GM12878 (cell line): ENCODE results near the gene SRRM3. TPM values are rescaled to one million over a fixed set of nuclear protein-coding genes. Genes with fewer than 3 reads are reported as not detected.
"Not testable (repeated sequence)": the region's sequence is repeated elsewhere in the genome, so short reads cannot be mapped to it uniquely, and the experiment has no call there.

Experiments used
- ATAC-seq: fragments of 200-7000 bp; cut with Tn5 transposase; 3 replicates; pipeline ENCODE4 v1.9.1; 2020; ENCODE audit warnings: mild to moderate bottlenecking, moderate library complexity
- BruUV-seq: library from RNA; stranded (reverse); fragments of 400-500 nt; replicated peaks from 2 replicates; lab custom pipeline; 2021; lab: Mats Ljungman, UMichigan
- CTCF ChIA-PET: fragments of 300-600 bp; sonication (Branson Sonifier 250); formaldehyde crosslinking; extraction: SDS; loops from one replicate; lab custom pipeline; 2021; ENCODE audit warnings: inconsistent platforms; lab: Yijun Ruan, JAX
- POLR2A ChIA-PET: fragments of 350-600 bp; formaldehyde crosslinking; extraction: SDS; loops from one replicate; lab custom pipeline; 2021; ENCODE audit warnings: inconsistent platforms; lab: Charles Lee
- RAD21 ChIA-PET: fragments of 300-600 bp; sonication (Branson Sonifier 250); formaldehyde crosslinking; loops from one replicate; lab custom pipeline; 2023; ENCODE audit warnings: antibody characterized with exemption; ENCODE audit not compliant: unreplicated experiment; lab: Charles Lee
- SMC1A ChIA-PET: fragments of 300-600 bp; sonication (Branson Sonifier 250); formaldehyde crosslinking; loops from one replicate; lab custom pipeline; 2023; ENCODE audit not compliant: unreplicated experiment, uncharacterized antibody; lab: Charles Lee
- DNase-seq: peaks from one replicate; pipeline ENCODE4 v3.0.0-alpha.2; 2011; ENCODE audit warnings: low read depth, low spot score
- FAIRE-seq: peaks from 3 replicates; lab custom pipeline; 2011; peaks lifted over from hg19 to GRCh38; lab: Jason Lieb, UNC
- H2AFZ ChIP-seq: 2 replicates; pipeline ENCODE4 v1.6.0; 2011; ENCODE audit warnings: low read depth, low read length, control low read depth; ENCODE audit not compliant: control insufficient read depth
- H3K27ac ChIP-seq: 2 replicates; pipeline ENCODE4 v1.5.1; 2011; ENCODE audit warnings: control low read depth; ENCODE audit not compliant: control insufficient read depth, insufficient read depth
- H3K27me3 ChIP-seq, 2 experiments: replicated peaks in 1 of 2; 2 replicates each; pipeline versions ENCODE4 v1.6.0 to v1.6.1; 2011; ENCODE audit warnings: low read length in 1 of 2; ENCODE audit not compliant: control insufficient read depth in 2 of 2, insufficient read depth in 2 of 2
- H3K36me3 ChIP-seq, 2 experiments: 2 replicates each; pipeline ENCODE4 v1.5.1; 2011; ENCODE audit warnings: low read length in 1 of 2; ENCODE audit not compliant: control insufficient read depth in 2 of 2, insufficient read depth in 2 of 2
- H3K4me1 ChIP-seq: 2 replicates; pipeline ENCODE4 v1.6.1; 2011; ENCODE audit warnings: mild to moderate bottlenecking, low read length, moderate library complexity, mixed read lengths; ENCODE audit not compliant: control insufficient read depth, insufficient read depth
- H3K4me2 ChIP-seq: 2 replicates; pipeline ENCODE4 v1.6.0; 2011; ENCODE audit warnings: control low read depth; ENCODE audit not compliant: control insufficient read depth, insufficient read depth
- H3K4me3 ChIP-seq: fragments of 200-600 bp; sonication (generic); 2 replicates; pipeline ENCODE4 v1.5.1; 2016
- H3K79me2 ChIP-seq: 2 replicates; pipeline ENCODE4 v1.6.0; 2011; ENCODE audit warnings: low read length; ENCODE audit not compliant: control insufficient read depth, insufficient read depth
- H3K9ac ChIP-seq: 2 replicates; pipeline ENCODE4 v1.8.0; 2011; ENCODE audit warnings: low read length, control low read depth, mixed read lengths; ENCODE audit not compliant: control insufficient read depth, insufficient read depth
- H3K9me3 ChIP-seq: replicated peaks from 3 replicates; pipeline ENCODE4 v1.5.1; 2011; ENCODE audit warnings: mild to moderate bottlenecking, low read length; ENCODE audit not compliant: control insufficient read depth, insufficient read depth
- H4K20me1 ChIP-seq: 2 replicates; pipeline ENCODE4 v1.6.0; 2011; ENCODE audit not compliant: control insufficient read depth, insufficient read depth
- NFYB ChIP-seq: IDR thresholded peaks from 2 replicates; pipeline ENCODE4 v1.6.1; 2011; ENCODE audit warnings: low read depth, mild to moderate bottlenecking, low read length, improper control_type of control experiment, moderate library complexity; ENCODE audit not compliant: insufficient read depth
- whole genome bisulfite sequencing: methylation state at CpG from one replicate; pipeline ENCODE4 v1.1.6; 2016; ENCODE audit warnings: low lambda C conversion rate; ENCODE audit not compliant: insufficient replicate concordance, insufficient coverage; ENCODE audit errors: missing lambda C conversion rate; 5-methylcytosine and 5-hydroxymethylcytosine counted together
- in situ Hi-C: fragments of 300-500 bp; cut with MboI; formaldehyde crosslinking; loops from 9 replicates; pipeline ENCODE4 v1.14.3; 2018; ENCODE audit warnings: mixed read lengths
- intact Hi-C: fragments of 100-400 bp; cut with micrococcal nuclease; formaldehyde crosslinking; loops from one replicate; pipeline ENCODE4 v1.14.2; 2022; ENCODE audit not compliant: unreplicated experiment
- polyA plus RNA-seq, 11 experiments: library from polyadenylated mRNA; depleted of rRNA in 4 of 11; unstranded in 6 of 11; stranded (reverse) in 5 of 11; fragments of >200 nt; fragmentation: Nextera tagmentation in 4 of 11; fragmentation: Illumina TruSeq in 1 of 11; extraction: Ambion mirVana in 4 of 11; extraction: Trizol in 1 of 11; gene quantifications; 1 replicate in 1 of 11; 2 replicates in 10 of 11; pipeline versions ENCODE4 v1.2.1 to v1.2.3, GENCODE V29; 2011 to 2016; ENCODE audit warnings: inconsistent platforms in 2 of 11, missing spikeins in 2 of 11, low read depth in 1 of 11
- total RNA-seq, 4 experiments: library from RNA; depleted of rRNA in 3 of 4; stranded (reverse); fragments of >200 nt in 3 of 4; fragmentation: Illumina TruSeq in 1 of 4; extraction: Trizol in 1 of 4; gene quantifications; 2 replicates each; pipeline versions ENCODE4 v1.2.1 to v1.2.3, GENCODE V29; 2013 to 2021

SRRM3 gene
- total and polyA plus RNA-seq, 10 of the 15 experiments (the other 5 are each of a cell fraction or from before 2014, with no cell fraction given), result 0.03 to 0.15 (median 0.05) TPM; not detected in 6

GRCh38 chr7:76308874-76309273 lies 107.2 kb downstream of the SRRM3 start:
- POLR2A ChIA-PET, result interaction anchor here (0.8 kb wide), 1 partner anchor 13 kb away, joined by 3 read pairs; no protein-coding TSS in a partner anchor
- H3K9ac ChIP-seq, H3K4me3 ChIP-seq, H3K9me3 ChIP-seq, H3K27me3 ChIP-seq, DNase-seq, BruUV-seq, ATAC-seq, FAIRE-seq, H3K4me1 ChIP-seq, intact Hi-C loops, H3K4me2 ChIP-seq, H3K79me2 ChIP-seq, H2AFZ ChIP-seq, H3K36me3 ChIP-seq, H3K27ac ChIP-seq, in situ Hi-C loops, H4K20me1 ChIP-seq: not testable (repeated sequence)
- TF ChIP-seq NFYB, result peak; percentile 74; the same call in 1 of the 2 replicates
- 78% methylated on average over 12 of the region's 12 CpGs for WGBS
- SMC1A ChIA-PET, result interaction anchor here (1.1 kb wide), 1 partner anchor 10 kb away, joined by 5 read pairs; no protein-coding TSS in a partner anchor
- CTCF ChIA-PET, result interaction anchor here (1.3 to 1.4 kb wide), 2 partner anchors 16 to 40 kb away, joined by 4 to 5 read pairs; no protein-coding TSS in a partner anchor
- RAD21 ChIA-PET, result interaction anchor here (1.8 kb wide), 1 partner anchor 46 kb away, joined by 4 read pairs; no protein-coding TSS in a partner anchor

- H3K27me3 ChIP-seq, H3K36me3 ChIP-seq, H3K27ac ChIP-seq, H3K9me3 ChIP-seq, H3K4me2 ChIP-seq, H2AFZ ChIP-seq, intact Hi-C loops, H4K20me1 ChIP-seq, H3K9ac ChIP-seq, DNase-seq, ATAC-seq, H3K4me1 ChIP-seq, H3K79me2 ChIP-seq, BruUV-seq, FAIRE-seq, H3K4me3 ChIP-seq: not testable (repeated sequence)
- 84% methylated on average over 48 of the region's 50 CpGs for WGBS
- RAD21 ChIA-PET, result interaction anchor here (1.8 kb wide), 1 partner anchor 47 kb away, joined by 4 read pairs; no protein-coding TSS in a partner anchor
- CTCF ChIA-PET, result interaction anchor here (0.8 to 1.4 kb wide), 3 partner anchors 41 to 132 kb away, joined by 3 to 4 read pairs (median 4); partner anchors contain the start of gene YWHAG
- SMC1A ChIA-PET, result interaction anchor here (1.1 kb wide), 1 partner anchor 9 kb away, joined by 5 read pairs; no protein-coding TSS in a partner anchor
- in situ Hi-C loops, result loop anchor here (5.0 kb wide), 1 partner anchor 132 kb away; no protein-coding TSS in a partner anchor
- POLR2A ChIA-PET, result interaction anchor here (0.8 kb wide), 1 partner anchor 14 kb away, joined by 3 read pairs; no protein-coding TSS in a partner anchor
These were observed 107.8 kb downstream of the SRRM3 start for GRCh38 chr7:76309341-76310101.
